Liver (tissue), 9 donors: ENCODE data around the gene NFIX. TPM values are rescaled to one million over a fixed set of nuclear protein-coding genes. Genes with fewer than 3 reads are reported as not detected.

Experiments used
- DNase-seq: peaks from one replicate; pipeline ENCODE4 v3.0.0-alpha.2; 2017; ENCODE audit warnings: low spot score
- H3K27ac ChIP-seq, 2 donors: one replicate each; pipeline ENCODE4 v1.7.0; 2013; ENCODE audit warnings: inconsistent platforms in 2 of 2, low read length in 2 of 2, control low read depth in 1 of 2, low read depth in 1 of 2, mild to moderate bottlenecking in 1 of 2
- H3K27me3 ChIP-seq, 4 donors: one replicate each; pipeline versions ENCODE4 v1.6.1 to v1.7.0; 2013; ENCODE audit warnings: low read length in 3 of 4, inconsistent platforms in 1 of 4, mild to moderate bottlenecking in 1 of 4, moderate library complexity in 1 of 4; ENCODE audit not compliant: control insufficient read depth in 4 of 4, insufficient read depth in 4 of 4
- H3K36me3 ChIP-seq, 4 donors: one replicate each; pipeline versions ENCODE4 v1.6.1 to v1.7.0; 2013; ENCODE audit warnings: low read length in 3 of 4, mild to moderate bottlenecking in 3 of 4, low read depth in 1 of 4, moderate library complexity in 1 of 4; ENCODE audit not compliant: control insufficient read depth in 4 of 4, insufficient read depth in 3 of 4
- H3K4me1 ChIP-seq, 4 donors: one replicate each; pipeline versions ENCODE4 v1.6.1 to v1.7.0; 2013; ENCODE audit warnings: low read length in 3 of 4, mild to moderate bottlenecking in 3 of 4, moderate library complexity in 1 of 4; ENCODE audit not compliant: control insufficient read depth in 4 of 4, insufficient read depth in 4 of 4
- H3K4me3 ChIP-seq, 3 donors: one replicate each; pipeline versions ENCODE4 v1.6.1 to v1.7.0; 2013; ENCODE audit warnings: low read length in 3 of 3, control low read depth in 1 of 3, low read depth in 1 of 3, mild to moderate bottlenecking in 1 of 3
- H3K9ac ChIP-seq, 2 donors: one replicate each; pipeline ENCODE4 v1.7.0; 2013; ENCODE audit warnings: low read length in 2 of 2, mild to moderate bottlenecking in 2 of 2, moderate library complexity in 2 of 2, control low read depth in 1 of 2, low read depth in 1 of 2
- H3K9me3 ChIP-seq, 4 donors: one replicate each; pipeline versions ENCODE4 v1.6.1 to v1.7.0; 2013; ENCODE audit warnings: low read length in 3 of 4; ENCODE audit not compliant: control insufficient read depth in 4 of 4
- ATF3 ChIP-seq: IDR thresholded peaks from 2 replicates; pipeline ENCODE4 v1.6.1; 2016; ENCODE audit warnings: antibody characterized with exemption
- EGR1 ChIP-seq, 2 donors: IDR thresholded peaks; 2 replicates each; pipeline ENCODE4 v1.6.1; 2016 to 2018; ENCODE audit warnings: antibody characterized with exemption in 2 of 2, low read depth in 2 of 2
- FOXA2 ChIP-seq: IDR thresholded peaks from 2 replicates; pipeline ENCODE4 v1.6.1; 2016; ENCODE audit warnings: antibody characterized with exemption
- GABPA ChIP-seq, 2 donors: IDR thresholded peaks in 1 of 2; conservative IDR thresholded peaks in 1 of 2; 2 replicates each; pipeline ENCODE4 v1.6.1; 2016; ENCODE audit warnings: antibody characterized with exemption in 2 of 2, mild to moderate bottlenecking in 1 of 2, moderate library complexity in 1 of 2
- JUND ChIP-seq, 2 donors: IDR thresholded peaks; 2 replicates each; pipeline ENCODE4 v1.6.1; 2016; ENCODE audit warnings: antibody characterized with exemption in 2 of 2
- NR2F2 ChIP-seq: IDR thresholded peaks from 2 replicates; pipeline ENCODE4 v1.6.1; 2016; ENCODE audit warnings: antibody characterized with exemption
- RAD21 ChIP-seq, 2 donors: IDR thresholded peaks; 2 replicates each; pipeline ENCODE4 v1.6.1; 2016; ENCODE audit warnings: antibody characterized with exemption in 2 of 2, mild to moderate bottlenecking in 2 of 2
- RXRA ChIP-seq, 2 donors: IDR thresholded peaks; 2 replicates each; pipeline ENCODE4 v1.6.1; 2017 to 2018; ENCODE audit warnings: antibody characterized with exemption in 2 of 2, mild to moderate bottlenecking in 1 of 2
- TAF1 ChIP-seq: conservative IDR thresholded peaks from 2 replicates; pipeline ENCODE4 v1.6.1; 2016; ENCODE audit warnings: antibody characterized with exemption, mild to moderate bottlenecking
- YY1 ChIP-seq: IDR thresholded peaks from 2 replicates; pipeline ENCODE4 v1.6.1; 2016; ENCODE audit warnings: antibody characterized with exemption, mild to moderate bottlenecking
- ZBTB33 ChIP-seq: IDR thresholded peaks from 2 replicates; pipeline ENCODE4 v1.6.1; 2016; ENCODE audit warnings: antibody characterized with exemption
- WGBS: extraction: QIAGEN DNeasy Blood & Tissue Kit; methylation state at CpG from one replicate; pipeline ENCODE4 v1.1.7; 2013; 5-methylcytosine and 5-hydroxymethylcytosine counted together
- polyA plus RNA-seq, 2 donors: library from polyadenylated mRNA; stranded (reverse) in 1 of 2; unstranded in 1 of 2; fragments of 200-250 nt in 1 of 2; fragments of >200 nt in 1 of 2; fragmentation: Nextera tagmentation in 1 of 2; extraction: Ambion mirVana in 1 of 2; gene quantifications; one replicate each; pipeline versions ENCODE4 v1.2.1 to v1.2.3, GENCODE V29; 2013 to 2015
- total RNA-seq, 2 donors: library from RNA; depleted of rRNA; stranded (reverse); fragments of >200 nt; gene quantifications; one replicate each; pipeline ENCODE4 v1.2.3, GENCODE V29; 2014
- TF ChIP-seq, protein P1 (sequence below): IDR thresholded peaks from 2 replicates; pipeline ENCODE4 v1.6.1; 2016; ENCODE audit warnings: antibody characterized with exemption
- TF ChIP-seq, protein P2 (sequence below): IDR thresholded peaks from 2 replicates; pipeline ENCODE4 v1.6.1; 2016; ENCODE audit warnings: antibody characterized with exemption, mild to moderate bottlenecking
- donor health status: healthy.
- donor health status: healthy.
- donor health status: healthy.
- donor health status: healthy.
- donor health status: healthy.

The NFIX gene
- total and polyA plus RNA-seq, 4 donors = 3.3 to 18.4 (median 12.6) TPM

- no peaks in the 10 kb centered on the region for H3K27me3 ChIP-seq
- 94% methylated on average over 4 of the region's 4 CpGs for WGBS
- DNase-seq = no peak
- no peaks in the 10 kb centered on the region for H3K9me3 ChIP-seq
- TF ChIP-seq TAF1 = no peak
- peaks cover 0 to 2% (median 0%) of the 10 kb centered on the region in 4 donors for H3K36me3 ChIP-seq
- no peak overlapping the region for H3K27ac ChIP-seq
- H3K9ac ChIP-seq = no peak overlapping the region
- peaks cover 0 to 9% (median 7%) of the 10 kb centered on the region in 4 donors for H3K4me1 ChIP-seq
- no peak overlapping the region for H3K4me3 ChIP-seq
Measured at GRCh38 chr19:13045812-13046211, 50.5 kb downstream of the NFIX start.

DNA sequence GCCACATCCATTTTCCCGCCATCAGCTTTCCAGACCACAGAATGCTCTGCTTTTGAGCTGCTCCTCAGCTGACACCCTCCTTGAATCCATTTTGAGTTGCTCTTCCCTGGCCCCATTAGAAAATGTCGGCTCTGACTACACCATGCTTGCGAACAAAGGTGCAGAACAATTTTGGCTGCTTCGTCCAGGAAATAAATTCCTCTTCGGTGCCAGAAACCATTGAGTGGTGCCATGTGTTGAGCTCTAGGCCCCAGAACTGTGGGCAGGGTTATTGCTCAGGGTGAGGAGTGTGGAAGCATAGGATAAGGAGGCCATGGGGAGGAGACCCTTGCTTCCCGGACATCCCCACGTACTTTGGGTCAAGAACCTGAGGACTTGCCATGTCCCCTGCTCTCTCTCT lies 52.1 kb downstream of the NFIX start:
- no peaks in the 10 kb centered on the region for H3K9me3 ChIP-seq
- H3K9ac ChIP-seq = no peak overlapping the region
- H3K4me3 ChIP-seq = no peak overlapping the region
- H3K27me3 ChIP-seq = no peaks in the 10 kb centered on the region
- H3K4me1 ChIP-seq = peaks cover 5 to 25% (median 21%) of the 10 kb centered on the region in 4 donors
- H3K36me3 ChIP-seq = peaks cover 0 to 2% (median 0%) of the 10 kb centered on the region in 4 donors
- TF ChIP-seq ATF3 = no peak
- no peak for TF ChIP-seq NR2F2
- TF ChIP-seq YY1 = no peak
- no peak for DNase-seq
- WGBS = 90% methylated on average over 7 of the region's 7 CpGs
- H3K27ac ChIP-seq = no peak overlapping the region

DNA sequence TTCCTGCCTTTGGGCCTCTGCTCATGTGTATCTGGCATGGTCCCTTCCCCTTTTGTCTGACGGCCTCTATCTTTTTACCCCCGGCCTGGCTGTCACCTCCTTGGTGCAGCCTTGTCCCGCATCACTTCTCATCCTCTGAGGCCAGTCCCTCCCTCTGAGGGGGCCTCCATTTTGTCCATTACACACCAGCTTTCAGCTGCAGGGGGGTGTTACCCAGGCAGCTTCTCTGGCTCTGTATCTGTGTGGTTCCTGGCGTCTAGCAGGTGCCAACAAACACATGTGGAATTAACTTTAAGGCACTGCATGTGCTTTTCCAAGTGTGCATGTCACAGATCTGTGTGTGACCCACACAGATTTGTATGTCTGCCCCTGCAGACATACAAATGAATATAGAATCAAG lies 55.0 kb downstream of the NFIX start:
- TF ChIP-seq EGR1 (IDR thresholded peaks at IDR 0.05; ENCODE audit: low read depth in 2 of 2) = no peak
- TF ChIP-seq GABPA (IDR thresholded peaks at IDR 0.05 in 1 of 2, conservative IDR thresholded peaks at IDR 0.05 in 1 of 2) = no peak
- TF ChIP-seq, protein P1, sequence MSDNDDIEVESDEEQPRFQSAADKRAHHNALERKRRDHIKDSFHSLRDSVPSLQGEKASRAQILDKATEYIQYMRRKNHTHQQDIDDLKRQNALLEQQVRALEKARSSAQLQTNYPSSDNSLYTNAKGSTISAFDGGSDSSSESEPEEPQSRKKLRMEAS = no peak
- TF ChIP-seq JUND (IDR thresholded peaks at IDR 0.05) = no peak
- TF ChIP-seq TAF1 = no peak
- TF ChIP-seq FOXA2 = no peak
- no peak for TF ChIP-seq RXRA (IDR thresholded peaks at IDR 0.05)
- TF ChIP-seq, protein P2, sequence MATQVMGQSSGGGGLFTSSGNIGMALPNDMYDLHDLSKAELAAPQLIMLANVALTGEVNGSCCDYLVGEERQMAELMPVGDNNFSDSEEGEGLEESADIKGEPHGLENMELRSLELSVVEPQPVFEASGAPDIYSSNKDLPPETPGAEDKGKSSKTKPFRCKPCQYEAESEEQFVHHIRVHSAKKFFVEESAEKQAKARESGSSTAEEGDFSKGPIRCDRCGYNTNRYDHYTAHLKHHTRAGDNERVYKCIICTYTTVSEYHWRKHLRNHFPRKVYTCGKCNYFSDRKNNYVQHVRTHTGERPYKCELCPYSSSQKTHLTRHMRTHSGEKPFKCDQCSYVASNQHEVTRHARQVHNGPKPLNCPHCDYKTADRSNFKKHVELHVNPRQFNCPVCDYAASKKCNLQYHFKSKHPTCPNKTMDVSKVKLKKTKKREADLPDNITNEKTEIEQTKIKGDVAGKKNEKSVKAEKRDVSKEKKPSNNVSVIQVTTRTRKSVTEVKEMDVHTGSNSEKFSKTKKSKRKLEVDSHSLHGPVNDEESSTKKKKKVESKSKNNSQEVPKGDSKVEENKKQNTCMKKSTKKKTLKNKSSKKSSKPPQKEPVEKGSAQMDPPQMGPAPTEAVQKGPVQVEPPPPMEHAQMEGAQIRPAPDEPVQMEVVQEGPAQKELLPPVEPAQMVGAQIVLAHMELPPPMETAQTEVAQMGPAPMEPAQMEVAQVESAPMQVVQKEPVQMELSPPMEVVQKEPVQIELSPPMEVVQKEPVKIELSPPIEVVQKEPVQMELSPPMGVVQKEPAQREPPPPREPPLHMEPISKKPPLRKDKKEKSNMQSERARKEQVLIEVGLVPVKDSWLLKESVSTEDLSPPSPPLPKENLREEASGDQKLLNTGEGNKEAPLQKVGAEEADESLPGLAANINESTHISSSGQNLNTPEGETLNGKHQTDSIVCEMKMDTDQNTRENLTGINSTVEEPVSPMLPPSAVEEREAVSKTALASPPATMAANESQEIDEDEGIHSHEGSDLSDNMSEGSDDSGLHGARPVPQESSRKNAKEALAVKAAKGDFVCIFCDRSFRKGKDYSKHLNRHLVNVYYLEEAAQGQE = no peak
- TF ChIP-seq RAD21 (IDR thresholded peaks at IDR 0.05) = no peak
- no peak for TF ChIP-seq YY1
- TF ChIP-seq ATF3 = no peak
- TF ChIP-seq ZBTB33 = no peak
- Histone ChIP-seq H3K4me1 (peaks cover 5 to 37% (median 24%) of the 10 kb centered on the region in 4 donors), H3K9me3 (no peaks in the 10 kb centered on the region), H3K9ac (no peak overlapping the region), H3K27me3 (no peaks in the 10 kb centered on the region), H3K27ac (no peak overlapping the region), H3K36me3 (peaks cover 0 to 2% (median 0%) of the 10 kb centered on the region in 4 donors), H3K4me3 (no peak overlapping the region)
- 77% methylated on average over 4 of the region's 4 CpGs for whole genome bisulfite sequencing
- no peak for DNase-seq
